GF-D8 (cell line): ENCODE measurements around the gene GALNS.

ENCODE experiments used
- DNase-seq: peaks from one replicate; lab custom pipeline; 2025; lab: John Stamatoyannopoulos, UW

GALNS gene

DNA sequence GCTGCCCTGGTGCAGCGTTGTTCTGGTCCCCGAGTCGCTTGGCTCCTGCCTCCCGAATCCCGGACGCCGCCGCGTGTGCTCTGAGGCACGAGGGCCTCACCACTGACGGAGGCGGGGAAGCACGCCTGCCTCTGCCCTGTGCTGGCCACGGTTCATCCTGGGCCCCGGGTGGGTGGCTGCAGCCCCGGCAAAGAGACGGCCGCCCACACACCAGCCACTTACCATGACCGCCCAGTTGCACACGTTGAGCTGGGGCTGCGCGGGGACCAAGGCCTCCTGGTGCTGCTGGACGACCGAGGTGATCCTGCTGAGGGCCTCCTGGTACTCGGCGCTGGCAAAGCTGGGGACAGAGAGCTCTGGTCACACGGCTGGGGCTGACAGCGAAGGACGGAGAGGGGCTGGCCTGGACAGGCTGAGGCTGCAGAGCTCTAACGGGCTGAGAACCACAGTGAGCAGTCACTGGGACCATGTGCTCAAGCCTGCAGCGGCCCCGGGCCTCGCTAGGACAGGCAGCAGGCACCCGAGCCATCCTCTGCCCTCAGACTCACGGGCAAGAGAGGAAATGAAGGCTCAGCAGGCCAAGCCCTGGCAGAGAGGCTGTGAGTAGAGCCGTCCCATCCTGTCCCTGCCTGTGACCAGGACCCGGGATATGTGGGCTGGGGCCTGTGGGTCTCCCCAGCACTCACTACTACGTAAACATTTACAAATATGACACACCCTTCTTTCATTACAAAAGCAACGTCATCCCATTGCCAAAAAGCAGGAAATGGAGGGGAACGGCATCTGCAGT, 38.8 kb downstream of the GALNS start:
- DNase-seq, result no peak

DNA sequence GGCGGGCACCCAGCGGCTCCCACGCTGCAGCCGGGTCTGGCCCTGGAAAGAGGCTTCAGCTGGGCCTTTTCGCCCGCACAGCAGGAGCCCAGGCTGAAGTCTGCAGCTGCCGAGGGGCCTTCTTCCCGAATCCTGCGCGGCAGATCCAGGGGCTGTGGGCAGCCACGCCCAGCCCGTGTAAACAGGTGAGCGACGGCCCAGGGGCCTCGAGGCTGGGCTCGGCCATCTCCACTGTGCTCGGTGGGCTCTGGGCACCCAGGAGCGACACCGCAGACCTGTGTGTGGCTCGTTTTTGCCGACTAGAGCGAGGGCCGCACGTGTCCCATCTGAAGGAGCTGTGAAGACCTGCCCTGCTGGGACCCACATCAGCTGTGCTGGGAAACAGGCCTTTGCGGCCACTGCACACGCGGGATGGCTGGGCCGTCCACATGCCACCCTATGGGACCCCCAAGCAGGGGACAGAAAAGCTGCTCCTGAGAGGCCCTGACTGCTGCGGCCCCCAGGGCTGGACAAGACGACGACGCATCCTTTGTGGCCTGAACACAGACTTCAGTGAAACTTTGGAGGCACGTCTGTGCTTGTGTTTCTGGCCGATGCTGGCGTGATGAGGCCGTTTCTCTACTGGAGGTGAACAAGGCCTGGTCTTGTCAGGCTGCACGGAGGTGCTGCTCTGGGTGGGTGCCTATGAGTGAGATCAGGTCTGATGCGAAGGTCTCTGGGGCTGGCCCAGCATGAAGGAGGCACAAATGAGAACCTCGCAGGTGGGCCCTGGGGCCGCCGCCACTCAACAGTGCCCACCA, 39.8 kb downstream of the GALNS start:
- no peak for DNase-seq

DNA sequence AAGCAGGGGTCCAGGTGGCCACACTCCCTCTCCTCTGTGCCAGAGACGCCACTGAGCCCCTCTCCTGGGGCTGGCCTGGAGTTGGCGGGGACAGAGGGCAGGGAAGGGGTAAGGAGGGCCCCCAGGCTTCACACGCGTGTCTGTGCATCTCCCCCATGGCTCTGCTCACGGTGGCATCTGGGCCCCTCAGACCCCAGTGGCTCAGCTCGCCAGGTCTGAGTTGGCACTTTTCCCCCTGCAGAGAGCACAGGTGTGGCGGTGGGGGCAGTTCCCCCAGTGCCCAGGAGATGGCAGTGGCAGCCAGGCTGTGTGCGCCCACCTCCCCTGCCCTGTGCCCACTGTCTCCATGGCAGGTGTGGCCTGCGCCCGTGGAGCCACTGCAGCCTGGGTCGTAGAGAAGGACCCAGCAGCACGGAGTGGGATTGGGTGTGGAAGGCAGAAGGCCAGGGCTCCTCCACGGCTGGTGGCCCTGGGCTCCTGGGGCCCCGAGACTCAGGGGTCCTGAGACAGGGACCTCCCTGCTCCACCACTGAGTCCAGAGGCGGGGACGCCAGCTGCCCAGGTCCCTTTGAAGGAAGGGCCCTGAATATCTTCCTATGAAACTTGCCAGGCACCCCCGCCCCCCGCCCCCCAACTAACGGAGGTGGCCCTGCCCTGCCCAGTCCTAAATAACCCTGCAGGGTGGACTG, 40.7 kb downstream of the GALNS start:
- DNase-seq, result no peak

DNA sequence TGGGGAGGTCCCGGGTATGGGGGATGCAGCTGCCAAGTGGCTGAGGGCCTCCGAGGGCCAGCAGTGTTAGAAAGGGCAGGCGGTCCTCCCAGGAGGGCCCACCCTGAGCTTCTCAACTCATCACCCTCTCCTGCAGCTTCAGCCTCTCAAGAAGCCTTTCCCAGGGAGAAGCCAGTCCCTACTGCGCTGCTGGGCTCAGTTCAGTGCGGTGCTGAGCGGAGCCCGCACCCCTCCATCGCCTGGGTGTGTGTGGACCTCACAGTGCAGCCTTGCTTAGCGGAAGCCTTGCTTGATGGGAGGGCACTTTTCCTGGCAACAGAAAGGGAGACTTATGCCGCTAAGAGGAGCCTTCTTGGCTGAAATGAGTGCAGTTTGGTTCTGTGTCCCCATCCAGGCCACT, 41.5 kb downstream of the GALNS start:
- DNase-seq, result no peak

DNA sequence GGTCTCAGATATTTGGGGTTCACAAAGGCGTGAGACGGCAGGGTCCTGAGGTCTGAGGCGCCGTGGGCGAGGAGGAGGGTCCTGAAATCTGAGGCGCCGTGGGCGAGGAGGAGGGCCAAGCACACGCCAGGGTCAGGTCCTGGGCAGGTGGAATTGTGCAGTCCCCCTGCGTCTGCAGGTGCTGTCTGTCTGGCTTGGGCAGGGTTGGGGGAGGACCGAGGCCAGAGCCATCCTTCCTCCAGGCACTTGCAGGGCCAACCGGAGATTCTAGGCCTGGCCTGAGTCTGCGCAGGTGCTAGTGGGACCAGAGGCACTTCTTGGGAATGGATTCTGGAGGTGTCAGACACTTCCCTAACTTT, 42.6 kb downstream of the GALNS start:
- no peak for DNase-seq

DNA sequence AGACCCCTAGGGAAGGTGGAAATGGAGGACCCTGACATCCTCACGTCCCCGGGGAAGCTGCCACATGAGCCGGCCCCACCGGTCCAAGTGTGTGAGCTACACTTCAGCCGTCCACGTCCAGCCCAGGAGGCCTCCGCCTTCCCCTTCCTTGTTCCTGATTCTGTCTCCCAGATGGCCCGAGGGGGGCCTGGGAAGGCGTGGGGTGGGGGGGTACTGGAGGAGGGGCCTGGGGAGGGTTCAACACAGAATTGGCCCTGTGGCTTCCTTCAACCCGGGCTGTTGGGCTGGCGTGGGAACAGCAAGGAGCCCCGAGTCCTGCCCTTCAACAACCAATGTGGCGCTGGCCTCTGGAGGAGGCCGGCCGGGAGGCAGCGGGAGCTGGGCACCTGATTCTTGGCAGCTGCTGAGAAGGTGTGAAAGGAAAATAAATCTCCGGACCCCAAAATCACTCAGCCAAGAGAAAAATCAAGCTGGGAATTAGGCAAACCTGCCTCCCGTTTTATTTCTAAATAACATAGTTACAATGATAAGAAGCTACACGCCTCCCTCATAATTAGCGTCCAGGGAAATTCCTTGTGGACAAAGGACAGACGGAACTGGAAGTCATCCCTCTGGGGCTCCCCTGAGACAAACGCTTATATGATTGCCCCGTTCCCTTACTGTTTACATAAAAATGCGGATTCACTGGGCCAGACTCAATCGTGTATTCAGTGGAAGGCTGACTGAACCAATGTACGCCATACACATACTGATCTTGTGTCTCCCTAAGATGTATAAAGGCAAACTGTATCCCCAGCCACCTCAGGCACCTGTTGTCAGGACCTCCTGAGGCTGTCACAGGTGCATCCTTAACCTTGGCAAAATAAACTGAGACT, 43.2 kb downstream of the GALNS start:
- DNase-seq, result no peak

DNA sequence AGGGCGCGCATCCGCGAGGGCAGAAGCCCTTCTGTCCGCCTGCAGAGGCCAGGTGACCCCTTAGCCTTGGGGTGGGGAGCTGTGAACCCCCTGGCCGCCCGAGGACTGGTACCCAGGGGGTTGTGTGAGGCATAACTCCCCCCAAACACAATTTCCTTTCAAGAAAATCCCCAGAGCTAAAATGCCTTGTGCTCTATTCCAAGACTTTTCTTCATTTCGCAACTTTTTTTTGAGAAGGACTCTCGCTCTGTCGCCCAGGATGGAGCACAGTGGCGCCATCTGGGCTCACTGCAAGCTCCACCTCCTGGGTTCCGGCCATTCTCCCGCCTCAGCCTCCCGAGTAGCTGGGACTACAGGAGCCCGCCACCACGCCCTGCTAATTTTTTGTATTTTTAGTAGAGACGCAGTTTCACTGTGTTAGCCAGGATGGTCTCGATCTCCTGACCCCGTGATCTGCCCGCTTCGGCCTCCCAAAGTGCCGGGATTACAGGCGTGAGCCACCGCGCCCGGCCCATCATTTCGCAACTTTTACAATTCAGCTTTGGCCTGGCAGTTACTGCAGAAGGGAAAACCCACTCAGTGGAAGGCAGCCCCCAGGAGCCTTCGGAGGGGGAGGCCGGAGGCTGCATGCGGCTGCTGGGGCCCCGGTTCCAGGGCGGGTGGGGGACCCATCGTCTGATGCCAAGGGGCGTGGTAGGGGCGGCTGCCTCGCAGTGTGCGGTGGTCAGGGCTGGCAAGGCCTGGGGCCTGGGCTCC, 44.1 kb downstream of the GALNS start:
- peak; percentile 51 for DNase-seq

DNA sequence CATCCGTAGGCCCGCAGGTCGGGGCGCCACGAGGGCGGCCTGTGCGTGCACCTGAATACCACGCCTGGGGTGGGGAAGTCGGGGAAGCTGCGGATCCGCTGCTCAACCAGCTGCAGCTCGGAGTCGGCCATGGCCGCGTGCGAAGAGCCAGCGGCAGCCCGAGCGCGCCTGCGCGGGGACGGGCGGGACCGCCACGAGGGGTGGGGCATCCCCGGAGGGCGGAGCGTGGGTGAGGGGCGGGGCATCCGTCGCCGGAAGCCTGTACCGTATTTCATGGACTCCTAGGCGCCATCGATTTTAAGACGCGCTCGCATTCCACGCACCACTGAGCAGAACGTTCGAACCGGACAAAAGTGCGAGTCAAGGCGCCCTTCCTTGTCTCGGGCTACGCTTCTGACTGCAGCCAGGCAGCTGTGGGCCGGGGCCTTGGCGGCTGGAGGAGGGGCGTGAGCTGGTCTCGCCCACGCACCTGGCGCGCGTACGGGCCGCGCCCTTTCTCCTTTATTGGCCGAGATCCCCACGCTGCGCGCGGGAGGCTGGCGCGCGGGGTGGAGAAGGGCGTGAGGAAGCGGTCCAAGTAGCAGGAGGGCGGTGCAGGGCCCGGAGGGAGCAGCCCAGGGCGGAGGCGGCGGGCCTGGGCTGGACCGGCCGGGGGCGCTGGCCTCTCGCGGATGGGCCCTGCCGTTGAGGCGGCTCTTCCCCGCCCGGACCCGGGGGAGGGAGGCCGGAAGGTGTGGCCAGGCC, 44.8 kb downstream of the GALNS start, which contains the start of gene APRT:
TSS of gene APRT (minus strand) at position 160 of the 744 bp plus-strand sequence. CDS start at position 131, 29 bp downstream.
- DNase-seq, result peak; percentile 74

DNA sequence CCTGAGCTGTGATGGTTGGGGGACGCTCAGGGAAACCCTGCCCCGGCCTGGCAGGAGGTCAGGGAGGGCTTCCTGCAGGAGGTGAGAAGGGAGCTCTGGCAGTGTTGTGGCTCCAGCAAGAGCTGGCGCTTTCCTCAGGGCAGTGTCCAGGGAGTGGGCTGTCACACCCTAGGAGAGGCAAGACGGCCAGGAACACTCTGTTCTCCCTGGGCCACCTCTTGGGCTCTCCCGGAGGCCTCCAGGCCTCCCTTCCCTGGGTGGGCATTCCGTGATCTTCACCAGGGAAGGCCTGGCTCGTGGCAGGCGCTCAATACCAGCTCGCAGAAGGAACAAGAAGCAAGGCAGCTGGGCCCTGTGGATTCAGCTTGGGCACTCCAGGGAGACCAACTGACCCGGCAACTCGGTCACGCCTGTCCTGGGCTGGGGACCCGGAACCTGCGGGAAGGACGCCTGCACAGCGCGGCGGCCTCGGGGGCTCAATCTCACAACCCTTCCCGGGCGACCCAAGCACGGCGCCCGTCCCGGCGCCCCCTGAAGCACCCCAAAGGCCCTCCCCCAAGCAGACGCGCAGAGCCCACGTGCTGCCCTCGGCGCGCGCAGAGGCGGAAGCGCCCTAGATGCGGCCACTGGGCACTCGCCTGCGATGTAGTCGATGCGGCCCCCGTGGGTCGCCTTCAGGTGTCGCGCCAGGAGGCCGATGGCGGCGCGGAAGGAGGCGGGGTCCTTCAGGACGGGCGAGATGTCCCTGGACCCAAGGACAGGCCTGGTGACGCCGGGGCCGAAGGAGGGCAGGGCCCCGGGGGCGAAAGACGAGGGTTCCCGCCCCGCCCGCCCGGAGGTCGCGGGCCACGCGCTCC, 45.6 kb downstream of the GALNS start:
- DNase-seq, result peak; percentile 33

DNA sequence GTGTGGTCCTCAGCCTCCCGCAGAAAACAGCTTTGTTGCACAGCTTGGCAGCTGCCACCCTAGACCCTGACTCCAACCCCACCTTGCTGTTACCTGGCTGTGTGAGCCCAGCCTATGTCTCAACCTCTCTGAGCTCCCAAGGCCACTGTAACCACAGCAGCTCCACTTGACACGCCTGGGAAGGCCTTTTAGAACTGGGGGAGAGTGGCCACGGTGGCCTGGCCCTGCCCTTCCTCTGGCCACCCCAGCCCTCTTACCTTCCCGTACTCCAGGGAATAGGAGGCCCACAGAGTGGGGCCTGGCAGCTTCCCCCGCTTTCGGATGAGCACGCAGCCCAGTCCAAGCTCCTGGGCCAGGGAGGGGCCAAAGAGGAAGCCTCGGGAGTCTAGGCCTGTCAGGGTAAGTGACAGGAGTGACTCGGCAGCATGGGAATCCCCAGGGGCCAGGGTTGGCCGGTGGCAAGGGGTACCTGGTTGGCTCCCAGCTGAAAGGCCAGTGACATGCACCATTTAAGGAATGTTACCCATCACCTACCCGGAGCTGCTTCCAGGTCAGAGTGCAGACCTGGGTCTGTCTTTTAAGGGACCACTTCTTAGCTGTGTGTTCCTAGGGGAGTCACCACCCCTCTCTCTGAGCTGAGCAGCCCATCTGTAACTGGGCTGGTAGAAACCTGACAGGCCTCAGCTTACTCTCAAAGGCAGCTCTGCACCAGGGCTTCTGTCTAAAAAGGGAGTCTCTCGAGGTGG, 46.4 kb downstream of the GALNS start:
- DNase-seq, result peak; percentile 49

DNA sequence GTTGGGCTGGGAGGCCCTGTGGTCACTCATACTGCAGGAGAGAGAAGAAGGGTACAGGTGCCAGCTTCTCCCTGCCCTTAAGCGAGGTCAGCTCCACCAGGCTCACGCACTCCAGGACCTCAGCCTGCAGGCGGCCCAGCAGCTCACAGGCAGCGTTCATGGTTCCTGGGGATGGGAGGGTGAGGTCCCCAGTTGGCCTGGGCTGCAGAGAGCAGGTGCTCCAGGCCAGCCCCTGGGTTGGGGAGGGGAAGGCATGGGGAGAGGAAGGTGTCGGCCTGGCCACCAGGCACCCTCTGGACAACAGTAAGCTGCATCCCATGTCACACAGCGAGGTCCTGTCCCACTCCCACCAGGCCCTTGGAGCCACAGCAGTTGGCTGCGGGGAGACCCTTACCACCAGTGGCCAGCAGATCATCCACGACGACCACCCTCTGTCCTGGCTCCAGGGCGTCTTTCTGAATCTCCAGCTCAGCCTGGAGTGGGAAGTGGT, 47.0 kb downstream of the GALNS start:
- no peak for DNase-seq

DNA sequence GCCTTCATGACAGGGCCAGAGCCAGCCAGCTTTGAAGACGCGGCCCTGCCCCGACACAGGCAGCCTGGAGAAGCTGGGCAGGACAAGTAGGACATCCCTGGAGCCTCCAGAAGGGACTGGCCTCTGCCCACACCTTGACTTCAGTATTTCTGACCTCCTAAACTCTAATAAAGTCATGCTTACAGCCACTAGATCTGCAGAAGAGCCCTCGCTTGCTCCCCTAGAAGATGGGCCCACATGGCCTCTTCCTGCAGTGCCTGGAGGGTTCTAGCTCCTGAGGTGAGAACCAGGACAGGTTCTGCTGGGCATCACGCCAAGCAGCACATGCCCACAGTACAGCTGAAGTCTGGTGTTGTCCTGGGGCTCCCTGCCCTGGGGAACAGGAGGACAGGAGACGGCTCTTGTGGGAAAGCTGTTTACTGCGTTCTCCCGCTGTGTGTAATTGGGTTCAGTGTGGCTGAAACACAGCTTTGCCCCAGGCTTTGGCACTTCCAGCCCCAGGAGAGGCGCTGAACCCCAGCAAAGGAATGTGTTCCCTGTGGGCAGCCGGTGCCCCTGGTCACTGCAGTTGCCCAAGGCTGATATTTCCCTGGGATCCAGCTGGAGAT, 47.6 kb downstream of the GALNS start:
- DNase-seq, result no peak

DNA sequence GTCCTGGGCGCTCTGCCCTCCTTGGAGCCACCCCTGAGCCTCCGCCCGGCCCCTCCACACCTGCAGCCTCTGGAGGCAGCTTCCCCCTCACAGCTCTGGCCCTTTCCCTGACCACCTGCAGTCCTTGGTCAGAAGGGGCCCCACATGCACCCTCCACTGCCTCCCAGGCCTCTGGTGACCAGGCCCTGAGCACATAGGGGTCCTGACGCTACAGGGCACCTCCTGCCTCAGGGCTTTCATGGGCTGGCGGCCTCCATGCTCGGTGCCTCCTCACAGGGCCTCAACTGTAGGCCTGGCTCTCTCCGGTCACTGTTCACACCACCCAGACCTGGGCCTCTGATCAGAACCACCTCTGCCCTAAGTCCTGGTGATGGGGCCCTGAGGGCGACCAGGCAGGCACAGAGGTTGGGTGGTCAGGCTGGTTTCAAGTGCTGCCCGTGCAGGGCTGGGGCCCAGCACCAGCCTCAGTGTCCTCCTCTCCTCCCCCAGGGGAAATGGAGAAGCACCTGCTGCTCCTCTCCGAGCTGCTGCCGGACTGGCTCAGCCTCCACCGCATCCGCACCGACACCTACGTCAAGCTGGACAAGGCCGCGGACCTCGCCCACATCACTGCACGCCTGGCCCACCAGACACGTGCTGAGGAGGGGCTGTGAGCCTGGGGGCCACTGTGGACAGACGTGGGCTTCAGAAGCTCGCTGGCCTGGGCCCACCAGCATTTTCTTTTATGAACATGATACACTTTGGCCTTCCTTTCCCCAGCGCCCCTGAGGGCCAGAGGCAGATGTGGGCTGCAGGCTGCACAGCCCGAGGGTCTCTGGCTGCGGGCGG, 48.9 kb downstream of the GALNS start:
- no peak for DNase-seq

DNA sequence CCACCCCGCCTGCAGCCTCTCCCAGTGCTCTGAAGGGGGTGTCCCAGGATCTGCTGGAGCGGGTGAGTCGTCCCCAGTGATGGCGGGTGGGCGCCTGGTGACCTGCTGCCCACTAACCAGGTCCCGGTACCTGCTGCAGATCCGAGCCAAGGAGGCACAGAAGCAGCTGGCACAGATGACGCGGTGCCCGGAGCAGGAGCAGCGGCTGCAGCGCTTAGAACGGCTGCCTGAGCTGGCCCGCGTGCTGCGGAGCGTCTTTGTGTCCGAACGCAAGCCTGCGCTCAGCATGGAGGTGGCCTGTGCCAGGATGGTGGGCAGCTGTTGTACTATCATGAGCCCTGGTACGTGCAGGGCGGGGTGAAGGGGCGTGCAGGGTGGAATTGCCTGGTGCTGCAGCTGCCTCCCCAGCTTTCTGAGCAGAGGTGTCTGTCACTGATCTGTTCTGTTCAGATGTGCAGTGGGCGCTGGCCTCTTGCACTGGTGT, 49.6 kb downstream of the GALNS start:
- no peak for DNase-seq

DNA sequence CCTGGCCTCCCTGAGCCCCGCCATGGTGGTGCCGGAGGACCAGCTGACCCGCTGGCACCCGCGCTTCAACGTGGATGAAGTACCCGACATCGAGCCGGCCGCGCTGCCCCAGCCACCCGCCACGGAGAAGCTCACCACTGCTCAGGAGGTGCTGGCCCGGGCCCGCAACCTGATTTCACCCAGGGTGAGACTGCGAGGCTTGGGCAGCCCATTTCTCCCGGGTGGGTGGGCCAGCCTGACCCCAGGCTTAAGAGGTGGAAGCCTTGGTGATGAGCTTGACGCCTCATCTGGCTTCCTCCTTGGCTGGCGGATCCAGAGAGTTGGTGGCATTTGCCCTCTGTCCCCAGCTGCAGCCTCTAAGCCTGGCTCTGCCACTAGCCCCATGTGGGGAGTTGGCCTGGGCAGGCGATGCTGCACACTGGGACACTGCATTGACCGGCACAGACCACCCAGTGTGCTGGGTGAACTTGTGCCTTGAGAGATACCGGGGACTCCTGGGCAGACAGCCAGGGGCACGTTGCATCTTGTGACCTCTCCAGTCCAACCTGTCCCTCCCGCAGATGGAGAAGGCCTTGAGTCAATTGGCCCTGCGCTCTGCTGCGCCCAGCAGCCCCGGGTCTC, 50.1 kb downstream of the GALNS start:
- DNase-seq, result no peak

DNA sequence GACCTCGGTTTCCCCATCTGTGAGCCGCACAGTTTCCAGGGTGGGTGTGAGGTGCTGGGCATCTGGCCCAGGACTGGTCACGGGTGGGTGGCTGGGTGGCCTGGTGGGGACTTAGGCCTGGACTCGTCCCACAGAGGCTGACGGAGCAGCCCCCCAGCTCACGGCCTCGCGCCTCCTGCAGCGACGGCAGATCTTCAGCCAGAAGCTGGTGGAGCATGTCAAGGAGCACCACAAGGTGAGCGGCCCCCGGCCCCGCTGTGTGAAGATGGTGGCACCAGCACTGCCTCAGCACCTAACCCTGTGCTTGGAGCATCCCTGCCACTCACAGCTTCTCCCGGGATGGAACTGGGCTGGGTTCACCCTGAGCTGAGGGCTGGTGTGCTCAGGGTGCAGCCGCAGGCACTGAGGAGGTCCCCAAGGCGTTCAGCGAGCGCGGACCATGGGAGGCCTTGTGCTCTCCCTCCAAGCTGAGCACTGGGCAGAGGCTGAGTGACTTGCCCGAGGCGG, 50.8 kb downstream of the GALNS start:
- DNase-seq, result no peak
